Dedifferentiated amniotic fluid mesenchymal stem cell (primary cell): ENCODE measurements around the gene MAP3K20.
"Not testable (repeated sequence)": the region's sequence is repeated elsewhere in the genome, so short reads cannot be mapped to it uniquely, and the experiment has no call there.

Experiments used
- DNase-seq: peaks from one replicate; pipeline ENCODE4 v3.0.0-alpha.2; 2016; ENCODE audit errors: extremely low spot score

Gene MAP3K20

GRCh38 chr2:173278794-173279526, 203.3 kb downstream of the MAP3K20 start:
- no peak for DNase-seq

GRCh38 chr2:173279527-173279868, 203.9 kb downstream of the MAP3K20 start:
- no peak for DNase-seq

DNA sequence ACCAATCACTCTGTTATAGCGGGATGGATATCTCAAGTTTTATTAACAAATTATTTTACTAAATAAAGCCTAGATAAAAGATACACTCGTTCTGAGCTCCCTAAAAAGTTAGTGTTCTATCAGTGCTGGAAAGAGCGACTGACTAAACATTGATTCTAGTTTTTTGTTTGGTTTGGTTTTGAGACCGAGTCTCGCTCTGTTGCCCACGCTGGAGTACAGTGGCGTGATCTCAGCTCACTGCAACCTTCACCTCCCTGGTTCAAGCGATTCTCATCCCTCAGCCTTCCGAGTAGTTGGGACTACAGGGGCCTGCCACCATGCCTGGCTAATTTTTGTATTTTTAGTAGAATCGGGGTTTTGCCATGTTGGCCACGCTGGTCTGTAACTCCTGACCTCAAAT, 205.2 kb downstream of the MAP3K20 start:
- no peak for DNase-seq

DNA sequence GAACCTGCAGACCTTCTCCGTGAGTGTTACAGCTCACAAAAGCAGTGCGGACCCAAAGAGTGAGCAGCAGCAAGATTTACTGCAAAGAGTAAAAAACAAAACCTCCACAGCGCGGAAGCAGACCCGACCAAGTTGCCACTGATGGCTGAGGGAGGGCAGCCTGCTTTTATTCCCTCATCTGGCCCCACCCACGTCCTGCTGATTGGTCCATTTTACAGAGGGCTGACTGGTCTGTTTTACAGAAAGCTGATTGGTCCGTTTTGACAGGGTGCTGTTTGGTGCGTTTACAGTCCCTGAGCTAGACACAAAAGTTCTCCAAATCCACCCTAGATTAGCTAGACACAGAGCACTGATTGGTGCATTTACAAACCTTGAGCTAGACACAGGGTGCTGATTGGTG, 206.3 kb downstream of the MAP3K20 start:
- DNase-seq = not testable (repeated sequence)

- DNase-seq = no peak
Measured at GRCh38 chr2:173282795-173283545, 207.3 kb downstream of the MAP3K20 start.

- DNase-seq = no peak
Measured at GRCh38 chr2:173286153-173286809, 210.6 kb downstream of the MAP3K20 start.

DNA sequence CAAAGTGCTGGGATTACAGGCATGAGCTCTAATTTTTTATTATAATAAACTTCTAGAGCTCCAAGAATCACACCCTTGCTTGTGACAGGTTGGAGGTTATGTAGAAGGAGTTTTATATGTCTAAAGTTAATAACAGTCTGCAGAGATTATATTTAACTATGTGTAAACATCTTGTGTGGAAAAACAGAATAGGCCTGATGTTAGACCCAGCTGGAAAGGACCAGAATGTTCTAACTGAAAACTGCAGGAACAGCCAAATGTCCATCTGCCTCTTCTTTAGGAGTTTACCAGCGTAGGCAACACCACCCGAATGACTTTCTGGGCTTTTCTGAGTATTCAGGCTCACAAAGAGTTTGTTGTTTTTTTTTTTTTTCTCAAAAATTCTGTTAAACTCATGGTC, 211.9 kb downstream of the MAP3K20 start:
- DNase-seq = no peak

- DNase-seq = no peak
Measured at GRCh38 chr2:173288561-173288960, 212.9 kb downstream of the MAP3K20 start.

DNA sequence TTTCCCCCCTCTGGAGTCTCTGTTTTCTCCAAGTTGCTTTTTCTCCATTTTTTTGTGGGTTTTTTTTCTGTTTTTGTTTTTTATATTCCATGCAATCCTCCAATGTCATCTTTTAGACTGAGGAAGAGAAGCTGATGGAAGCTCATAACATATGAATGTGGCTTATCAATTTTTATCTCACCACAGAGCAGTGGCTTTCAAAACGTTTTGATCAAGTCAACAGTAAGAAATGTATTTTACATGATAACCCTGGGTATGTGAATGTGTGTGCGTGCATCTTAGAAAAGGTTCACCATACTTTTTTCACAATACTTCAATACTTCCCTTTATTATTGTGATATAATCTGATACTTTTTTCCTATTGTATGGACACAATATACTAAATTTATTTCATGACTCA, 214.4 kb downstream of the MAP3K20 start:
- DNase-seq = no peak

DNA sequence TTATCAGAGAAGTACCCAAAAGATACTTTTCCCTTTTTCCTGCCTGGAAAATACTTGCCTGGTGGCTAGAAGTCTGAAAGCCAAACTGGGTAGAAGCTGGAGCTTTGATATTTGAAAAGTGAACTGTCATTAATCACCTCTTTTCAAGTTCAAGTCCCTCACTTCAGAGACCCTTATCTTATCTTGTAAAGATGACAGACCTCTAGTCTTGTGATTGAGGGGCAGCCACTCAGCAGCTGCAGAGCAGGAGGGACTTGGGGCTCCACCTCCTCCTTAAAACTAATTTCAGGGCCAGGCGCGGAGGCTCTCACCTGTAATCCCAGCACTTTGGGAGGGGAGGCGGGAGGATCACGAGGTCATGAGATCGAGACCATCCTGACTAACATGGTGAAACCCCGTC, 214.9 kb downstream of the MAP3K20 start:
- DNase-seq = no peak

DNA sequence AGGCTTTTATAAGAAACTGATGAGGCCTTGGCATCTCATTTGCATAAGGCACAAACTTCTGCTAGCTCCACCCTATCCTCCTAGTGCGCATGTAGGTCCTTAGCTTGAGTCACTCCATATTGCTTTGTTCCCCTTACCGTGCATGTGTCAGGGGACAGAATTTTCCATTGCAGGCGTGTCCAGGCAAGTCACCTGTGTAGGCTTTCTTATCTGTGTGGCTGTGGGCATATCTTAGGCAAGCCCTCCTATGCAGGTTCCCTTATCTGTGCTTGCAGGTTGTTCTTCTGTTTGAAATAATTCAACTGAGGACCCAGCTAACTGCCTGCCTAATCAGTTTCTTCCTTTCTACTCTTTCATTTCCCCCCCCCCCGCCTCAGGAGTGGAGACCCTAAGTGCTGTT, 215.8 kb downstream of the MAP3K20 start:
- no peak for DNase-seq

- no peak for DNase-seq
Measured at GRCh38 chr2:173296235-173296634, 220.6 kb downstream of the MAP3K20 start.

GRCh38 chr2:173298536-173299097, 223.0 kb downstream of the MAP3K20 start:
- no peak for DNase-seq

GRCh38 chr2:173299764-173300163, 224.1 kb downstream of the MAP3K20 start:
- DNase-seq = no peak

DNA sequence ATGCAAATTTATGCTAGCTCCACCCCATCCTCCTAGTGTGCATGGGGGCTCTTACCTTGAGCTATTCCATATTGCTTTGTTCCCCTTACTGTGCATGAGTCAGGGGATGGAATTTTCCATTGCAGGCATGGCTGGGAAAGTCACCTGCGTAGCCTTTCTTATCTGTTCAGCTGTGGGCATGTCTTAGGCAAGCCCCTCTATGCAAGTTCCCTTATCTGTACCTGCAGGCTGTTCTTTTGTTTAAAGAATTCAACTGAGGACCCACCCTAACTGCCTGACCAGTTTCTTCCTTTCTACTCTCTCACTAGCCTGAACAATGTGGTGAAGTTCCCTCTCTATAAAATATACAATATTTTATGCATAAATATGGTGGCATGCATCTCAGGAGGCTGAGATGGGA, 224.8 kb downstream of the MAP3K20 start:
- no peak for DNase-seq

GRCh38 chr2:173301549-173301948, 225.9 kb downstream of the MAP3K20 start:
- not testable (repeated sequence) for DNase-seq

GRCh38 chr2:173305303-173305702, 229.7 kb downstream of the MAP3K20 start:
- no peak for DNase-seq

GRCh38 chr2:173307293-173307692, 231.6 kb downstream of the MAP3K20 start:
- no peak for DNase-seq

DNA sequence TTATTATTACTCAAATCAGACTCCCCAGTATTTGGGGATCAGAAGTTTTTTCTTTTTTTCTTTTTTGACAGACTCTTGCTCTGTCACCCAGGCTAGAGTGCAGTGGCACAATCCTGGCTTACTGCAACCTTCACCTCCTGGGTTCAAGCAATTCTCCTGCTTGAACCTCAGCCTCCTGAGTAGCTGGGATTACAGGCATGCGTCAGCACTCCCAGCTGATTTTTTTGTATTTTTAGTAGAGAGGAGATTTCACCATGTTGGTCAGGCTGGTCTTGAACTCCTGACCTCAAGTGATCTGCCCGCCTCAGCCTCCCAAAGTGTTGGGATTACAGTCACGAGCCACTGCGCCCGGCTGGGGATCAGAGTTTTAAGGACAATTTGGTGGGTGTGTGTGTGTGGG, 233.7 kb downstream of the MAP3K20 start:
- not testable (repeated sequence) for DNase-seq

GRCh38 chr2:173311844-173312606, 236.4 kb downstream of the MAP3K20 start:
- DNase-seq = no peak
